Right lobe of liver (tissue), 6 donors: ENCODE measurements around the gene VCX3A. TPM values are rescaled to one million over a fixed set of nuclear protein-coding genes. Genes with fewer than 3 reads are reported as not detected.
A peak's percentile ranks its signal among the peaks of the same experiment; 100 is the strongest.

Source experiments
- ATAC-seq, 4 donors: fragments of 200-7000 bp; cut with Tn5 transposase; one replicate each; pipeline ENCODE4 v1.9.1; 2020; ENCODE audit warnings: mild to moderate bottlenecking in 4 of 4, moderate library complexity in 4 of 4
- DNase-seq, 3 donors: peaks; one replicate each; pipeline ENCODE4 v3.0.0-alpha.2; 2020
- H3K27ac ChIP-seq, 3 donors: fragments of 200-600 bp; one replicate each; pipeline ENCODE4 v1.8.0; 2022
- H3K27me3 ChIP-seq, 2 donors: fragments of 200-600 bp; one replicate each; pipeline ENCODE4 v1.8.0; 2022
- H3K36me3 ChIP-seq, 4 donors: fragments of 200-600 bp; sonication (generic) in 1 of 4; one replicate each; pipeline versions ENCODE4 v1.5.1 to v1.8.0; 2017 to 2022; ENCODE audit warnings: control low read depth in 1 of 4
- H3K4me1 ChIP-seq, 4 donors: fragments of 200-600 bp; sonication (generic) in 1 of 4; one replicate each; pipeline versions ENCODE4 v1.5.1 to v1.8.0; 2017 to 2022; ENCODE audit warnings: control low read depth in 1 of 4
- H3K4me3 ChIP-seq, 3 donors: fragments of 200-600 bp; one replicate each; pipeline ENCODE4 v1.8.0; 2022
- H3K9me3 ChIP-seq, 4 donors: fragments of 200-600 bp; sonication (generic) in 1 of 4; one replicate each; pipeline versions ENCODE4 v1.5.1 to v1.8.0; 2017 to 2022; ENCODE audit warnings: control low read depth in 1 of 4
- CTCF ChIP-seq, 4 donors: fragments of 200-600 bp in 3 of 4; fragments of 450-650 bp in 1 of 4; IDR thresholded peaks; one replicate each; pipeline versions ENCODE4 v1.5.1 to v1.8.0; 2016 to 2022; ENCODE audit warnings: antibody characterized with exemption in 4 of 4, mild to moderate bottlenecking in 2 of 4
- POLR2A ChIP-seq: fragments of 450-650 bp; IDR thresholded peaks from one replicate; pipeline ENCODE4 v1.6.1; 2017; ENCODE audit warnings: antibody characterized with exemption, mild to moderate bottlenecking
- WGBS: methylation state at CpG from one replicate; pipeline ENCODE4 v1.1.6; 2018; ENCODE audit warnings: low coverage, low lambda C conversion rate; ENCODE audit not compliant: insufficient coverage; ENCODE audit errors: missing lambda C conversion rate; 5-methylcytosine and 5-hydroxymethylcytosine counted together
- intact Hi-C, 2 donors: fragments of 100-400 bp; cut with DNase I; formaldehyde crosslinking; loops; one replicate each; pipeline versions ENCODE4 v1.11.2 to v1.14.1; 2022
- total RNA-seq, 6 experiments: library from RNA; depleted of rRNA in 2 of 6; stranded (reverse); fragments of >200 nt in 2 of 6; fragmentation: NEBNext Ultra II Directional in 3 of 6; extraction: Animal tissue kit (Norgen Biotek cat#: 25700) in 3 of 6; gene quantifications; one replicate each; pipeline versions ENCODE4 v1.1.0 to v1.2.4, GENCODE V29; 2016 to 2023
- donor health status: DM: no; HTN: yes; CAD: no.
- donor health status: DM: no; HTN: no; CAD: no.
- donor health status: DM: no; HTN: no; CAD: no.
- donor health status: DM: no; HTN: yes; CAD: no.
- donor health status: DM: no; HTN: yes; CAD: no.

Gene VCX3A
- total RNA-seq, 6 experiments from 2014 or later, result not detected

- WGBS, result 66% methylated on average over 2 of the region's 2 CpGs
- ATAC-seq, result no peak
- TF ChIP-seq POLR2A (no peak), CTCF (IDR thresholded peaks at IDR 0.05) (no peak)
Measured at GRCh38 chrX:6505960-6506359, 29.0 kb downstream of the VCX3A start.

GRCh38 chrX:6500719-6501118, 34.2 kb downstream of the VCX3A start:
- Histone ChIP-seq H3K9me3 (no peaks in the 10 kb centered on the region), H3K36me3 (no peaks in the 10 kb centered on the region), H3K4me3 (no peak overlapping the region), H3K27me3 (no peaks in the 10 kb centered on the region), H3K4me1 (no peaks in the 10 kb centered on the region), H3K27ac (no peak overlapping the region)
- WGBS, result 43% methylated on average over 1 of the region's 1 CpG
- DNase-seq (no peak), ATAC-seq (peak; percentile 54 to 89 (median 81))
- no peak for TF ChIP-seq POLR2A
- TF ChIP-seq CTCF (IDR thresholded peaks at IDR 0.05), result no peak
- intact Hi-C loops, result no loop called here

More at GRCh38 chrX:6505960-6506359, 29.0 kb downstream of the VCX3A start:
- Histone ChIP-seq H3K4me1 (no peaks in the 10 kb centered on the region), H3K9me3 (no peaks in the 10 kb centered on the region), H3K27me3 (no peaks in the 10 kb centered on the region), H3K4me3 (no peak overlapping the region), H3K27ac (no peak overlapping the region), H3K36me3 (no peaks in the 10 kb centered on the region)
- DNase-seq, result no peak
- intact Hi-C loops, result no loop called here

GRCh38 chrX:6498324-6498723, 36.6 kb downstream of the VCX3A start:
- no peaks in the 10 kb centered on the region for H3K27me3 ChIP-seq
- WGBS, result 86% methylated on average over 2 of the region's 2 CpGs
- no peaks in the 10 kb centered on the region for H3K9me3 ChIP-seq
- no peak overlapping the region for H3K27ac ChIP-seq
- no peak overlapping the region for H3K4me3 ChIP-seq
- ATAC-seq (no peak), DNase-seq (no peak)
- no peaks in the 10 kb centered on the region for H3K36me3 ChIP-seq
- intact Hi-C loops, result no loop called here
- TF ChIP-seq CTCF (IDR thresholded peaks at IDR 0.05), result no peak
- TF ChIP-seq POLR2A, result no peak
- no peaks in the 10 kb centered on the region for H3K4me1 ChIP-seq
